Right cardiac atrium (tissue), 5 donors: ENCODE results near the gene CCRL2. TPM values are rescaled to one million over a fixed set of nuclear protein-coding genes. Genes with fewer than 3 reads are reported as not detected.

Experiments
- ATAC-seq, 2 donors: fragments of 200-7000 bp; cut with Tn5 transposase; one replicate each; pipeline versions ENCODE4 v1.8.0 to v1.9.1; 2020; ENCODE audit warnings: moderate library complexity in 2 of 2, mild to moderate bottlenecking in 1 of 2
- DNase-seq, 3 donors: peaks; one replicate each; pipeline ENCODE4 v3.0.0-alpha.2; 2020
- H3K27ac ChIP-seq: one replicate; pipeline ENCODE4 v1.5.1; 2013; ENCODE audit warnings: mild to moderate bottlenecking, low read length, control low read depth, moderate library complexity
- H3K27me3 ChIP-seq: one replicate; pipeline ENCODE4 v1.6.1; 2013; ENCODE audit not compliant: control insufficient read depth, insufficient read depth
- H3K4me1 ChIP-seq: one replicate; pipeline ENCODE4 v1.6.1; 2013; ENCODE audit warnings: low read length; ENCODE audit not compliant: control insufficient read depth, insufficient read depth
- H3K4me3 ChIP-seq: one replicate; pipeline ENCODE4 v1.5.1; 2013; ENCODE audit warnings: low read length, control low read depth
- H3K9me3 ChIP-seq: one replicate; pipeline ENCODE4 v1.6.1; 2013; ENCODE audit warnings: low read length; ENCODE audit not compliant: control insufficient read depth
- WGBS: extraction: QIAGEN DNeasy Blood & Tissue Kit; methylation state at CpG from one replicate; pipeline ENCODE4 v1.1.7; 2013; 5-methylcytosine and 5-hydroxymethylcytosine counted together
- intact Hi-C, 4 donors: fragments of 100-400 bp; cut with DNase I; formaldehyde crosslinking; loops; one replicate each; pipeline versions ENCODE4 v1.11.0 to v1.14.0; 2022 to 2023
- polyA plus RNA-seq: library from polyadenylated mRNA; stranded (reverse); fragments of 200-250 nt; gene quantifications from one replicate; pipeline ENCODE4 v1.2.3, GENCODE V29; 2013
- total RNA-seq, 4 donors: library from RNA; stranded (reverse); fragmentation: NEBNext Ultra II Directional; extraction: Animal tissue kit (Norgen Biotek cat#: 25700); gene quantifications; one replicate each; pipeline ENCODE4 v1.2.1, GENCODE V29; 2021
- donor health status: healthy with polysubstance abuse.
- donor health status: DM: no; HTN: yes; CAD: no.
- donor health status: DM: no; HTN: no; CAD: no.
- donor health status: DM: no; HTN: yes; CAD: no; lungs with severe emphysema.
- donor health status: DM: yes; HTN: yes; CAD: no.

CCRL2 gene
- total and polyA plus RNA-seq, 5 donors: 1.4 to 3.1 (median 2.3) TPM

DNA sequence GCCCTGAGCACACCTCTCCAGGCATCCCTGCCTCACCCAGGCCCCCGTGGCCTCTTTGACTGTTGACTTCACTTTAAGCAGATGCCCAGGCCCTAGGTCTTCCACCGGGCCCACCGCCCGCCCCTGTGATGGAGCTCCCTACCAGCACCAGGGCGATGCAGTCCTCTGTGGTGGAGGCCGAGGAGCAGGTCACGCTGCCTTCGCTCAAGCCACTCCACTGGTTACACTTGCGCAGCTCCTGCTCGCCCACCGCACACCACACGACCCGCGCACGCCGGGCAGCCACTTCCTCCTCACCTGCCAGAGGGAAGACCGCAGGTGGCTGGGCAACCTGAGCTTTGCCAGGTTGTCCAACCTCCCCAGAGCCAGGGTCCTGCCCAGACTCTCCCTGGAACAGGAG lies 41.7 kb downstream of the CCRL2 start:
- no peaks in the 10 kb centered on the region for H3K27me3 ChIP-seq
- WGBS: 96% methylated on average over 17 of the region's 17 CpGs
- intact Hi-C loops: no loop called here
- no peak overlapping the region for H3K4me3 ChIP-seq
- no peak overlapping the region for H3K27ac ChIP-seq
- peaks cover 3% of the 10 kb centered on the region for H3K4me1 ChIP-seq
- ATAC-seq (peak in 1 of 2 donors; percentile 15), DNase-seq (no peak)
- H3K9me3 ChIP-seq: no peaks in the 10 kb centered on the region

DNA sequence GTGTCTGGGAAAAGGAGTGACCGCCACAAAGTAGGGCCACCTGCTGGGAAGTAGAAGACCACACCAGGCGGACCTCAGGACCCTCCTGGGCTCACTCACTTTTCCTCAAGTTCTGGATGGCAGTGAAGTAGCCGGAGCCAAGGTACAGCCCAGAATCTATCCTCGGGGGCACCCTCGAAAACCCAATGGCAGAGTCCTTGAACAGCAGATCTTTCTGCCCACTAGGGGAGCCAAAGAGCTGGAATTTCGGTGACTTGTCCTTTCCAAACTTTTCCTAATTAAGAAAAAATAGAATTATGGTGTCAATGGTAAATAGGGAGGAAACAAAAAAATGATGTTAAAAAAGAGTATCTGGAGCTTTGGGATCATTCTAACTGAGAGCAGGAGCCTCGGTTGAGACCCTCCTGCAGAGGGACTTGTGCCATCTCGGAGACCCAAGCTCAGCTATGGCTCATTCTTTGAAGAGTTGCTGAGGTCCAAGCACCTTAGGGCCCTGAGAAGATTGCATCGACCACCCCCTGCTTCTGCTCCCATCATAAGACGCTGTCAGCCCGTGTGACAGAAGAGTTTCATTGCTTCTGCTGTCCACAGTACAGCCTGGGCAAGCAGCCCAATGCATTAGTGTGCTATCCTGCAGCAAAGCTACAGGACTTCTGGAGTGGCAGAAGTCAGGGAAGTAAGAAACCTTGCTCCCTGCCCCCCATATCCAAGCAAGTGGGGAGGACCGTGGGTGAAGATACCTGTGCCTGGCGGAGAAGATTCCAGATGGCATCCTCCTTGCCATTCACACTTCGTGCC lies 42.9 kb downstream of the CCRL2 start:
- ATAC-seq: no peak

DNA sequence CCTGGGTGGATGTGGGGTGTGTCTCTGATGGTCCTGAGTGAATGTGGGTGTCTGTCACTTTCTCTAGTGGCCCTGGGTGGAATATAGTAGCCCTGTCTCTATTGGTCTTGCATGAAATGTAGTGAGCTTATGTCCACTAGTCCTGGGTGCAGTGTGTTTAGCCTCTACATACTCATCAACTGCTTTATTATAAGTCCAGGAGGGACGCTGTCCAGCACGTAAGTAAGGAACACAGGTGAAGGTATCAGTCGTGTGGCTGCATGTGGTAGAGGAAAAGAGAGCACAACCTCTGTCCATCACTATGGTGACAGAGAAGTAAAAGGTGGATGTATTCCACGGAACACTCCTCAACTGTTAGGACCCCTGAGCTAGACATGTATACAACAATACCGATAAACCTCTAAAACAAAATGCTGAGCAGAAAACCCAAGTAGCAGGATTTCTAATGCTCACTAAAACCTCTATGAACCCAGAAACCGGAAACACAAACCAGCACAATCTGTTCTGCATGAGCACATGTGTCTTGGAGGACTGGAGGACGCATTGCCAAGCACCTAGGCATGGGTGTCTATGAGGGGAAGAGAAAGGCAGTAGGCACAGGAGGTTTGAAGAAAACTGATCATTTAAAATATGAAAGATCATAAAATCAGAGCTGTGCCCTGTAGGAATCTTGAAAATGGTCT lies 46.6 kb downstream of the CCRL2 start:
- H3K27me3 ChIP-seq: no peaks in the 10 kb centered on the region
- H3K9me3 ChIP-seq: no peaks in the 10 kb centered on the region
- H3K27ac ChIP-seq: no peak overlapping the region
- no peaks in the 10 kb centered on the region for H3K4me1 ChIP-seq
- no peak for ATAC-seq
- no peak overlapping the region for H3K4me3 ChIP-seq
- intact Hi-C loops: no loop called here
- WGBS: 75% methylated on average over 7 of the region's 7 CpGs
- no peak for DNase-seq

More for the DNA sequence above, 42.9 kb downstream of the CCRL2 start:
- no peak for DNase-seq
- H3K4me1 ChIP-seq: peaks cover 3% of the 10 kb centered on the region
- H3K4me3 ChIP-seq: no peak overlapping the region
- H3K27me3 ChIP-seq: no peaks in the 10 kb centered on the region
- no peak overlapping the region for H3K27ac ChIP-seq
- H3K9me3 ChIP-seq: no peaks in the 10 kb centered on the region
- WGBS: 62% methylated on average over 14 of the region's 14 CpGs
- intact Hi-C loops: no loop called here

DNA sequence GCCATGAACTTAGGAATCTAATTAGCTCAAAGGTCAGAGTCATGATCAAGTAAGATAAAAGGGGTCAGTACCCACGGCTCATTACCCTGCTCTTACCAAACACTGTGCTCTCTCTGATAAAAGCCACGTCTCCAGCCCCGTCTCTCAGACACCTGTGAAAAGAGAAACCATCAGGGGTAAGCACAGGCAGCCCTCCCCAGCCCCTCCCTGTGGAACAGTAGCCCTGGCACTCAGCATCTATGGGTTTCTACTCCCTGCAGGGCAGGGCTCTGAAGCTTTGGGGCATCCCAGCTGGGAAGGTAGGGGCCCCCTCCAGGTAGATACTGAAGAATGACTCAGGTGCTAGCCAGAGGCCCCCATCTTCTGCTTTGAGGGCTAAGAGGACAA lies 47.1 kb downstream of the CCRL2 start:
- intact Hi-C loops: no loop called here
- Histone ChIP-seq H3K27ac (no peak overlapping the region), H3K27me3 (no peaks in the 10 kb centered on the region), H3K9me3 (no peaks in the 10 kb centered on the region), H3K4me3 (no peak overlapping the region), H3K4me1 (no peaks in the 10 kb centered on the region)
- DNase-seq: no peak
- no peak for ATAC-seq
- WGBS: 52% methylated on average over 3 of the region's 3 CpGs

DNA sequence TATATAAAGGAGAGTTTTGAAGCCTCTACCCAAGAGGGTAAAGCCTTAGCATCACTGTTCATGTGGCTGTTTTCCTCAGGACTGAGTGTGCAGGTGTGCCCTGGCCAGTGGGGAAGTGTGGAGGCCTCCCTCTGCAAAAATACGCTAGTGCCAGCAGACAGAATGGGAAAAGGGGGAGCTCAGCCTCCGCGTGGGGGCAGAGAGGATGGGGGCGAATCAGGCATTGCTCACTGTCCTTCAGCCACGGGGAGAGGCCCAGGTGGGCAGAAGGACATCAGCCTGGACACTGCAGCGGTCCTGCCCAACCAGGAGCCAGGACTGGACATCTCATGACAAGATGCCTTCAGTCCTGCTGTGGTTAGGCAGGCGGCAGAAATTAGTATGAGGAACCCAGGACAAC lies 47.5 kb downstream of the CCRL2 start:
- ATAC-seq: no peak
- intact Hi-C loops: no loop called here
- Histone ChIP-seq H3K27me3 (no peaks in the 10 kb centered on the region), H3K27ac (no peak overlapping the region), H3K9me3 (no peaks in the 10 kb centered on the region), H3K4me3 (no peak overlapping the region), H3K4me1 (no peaks in the 10 kb centered on the region)
- 83% methylated on average over 7 of the region's 7 CpGs for WGBS
- no peak for DNase-seq

DNA sequence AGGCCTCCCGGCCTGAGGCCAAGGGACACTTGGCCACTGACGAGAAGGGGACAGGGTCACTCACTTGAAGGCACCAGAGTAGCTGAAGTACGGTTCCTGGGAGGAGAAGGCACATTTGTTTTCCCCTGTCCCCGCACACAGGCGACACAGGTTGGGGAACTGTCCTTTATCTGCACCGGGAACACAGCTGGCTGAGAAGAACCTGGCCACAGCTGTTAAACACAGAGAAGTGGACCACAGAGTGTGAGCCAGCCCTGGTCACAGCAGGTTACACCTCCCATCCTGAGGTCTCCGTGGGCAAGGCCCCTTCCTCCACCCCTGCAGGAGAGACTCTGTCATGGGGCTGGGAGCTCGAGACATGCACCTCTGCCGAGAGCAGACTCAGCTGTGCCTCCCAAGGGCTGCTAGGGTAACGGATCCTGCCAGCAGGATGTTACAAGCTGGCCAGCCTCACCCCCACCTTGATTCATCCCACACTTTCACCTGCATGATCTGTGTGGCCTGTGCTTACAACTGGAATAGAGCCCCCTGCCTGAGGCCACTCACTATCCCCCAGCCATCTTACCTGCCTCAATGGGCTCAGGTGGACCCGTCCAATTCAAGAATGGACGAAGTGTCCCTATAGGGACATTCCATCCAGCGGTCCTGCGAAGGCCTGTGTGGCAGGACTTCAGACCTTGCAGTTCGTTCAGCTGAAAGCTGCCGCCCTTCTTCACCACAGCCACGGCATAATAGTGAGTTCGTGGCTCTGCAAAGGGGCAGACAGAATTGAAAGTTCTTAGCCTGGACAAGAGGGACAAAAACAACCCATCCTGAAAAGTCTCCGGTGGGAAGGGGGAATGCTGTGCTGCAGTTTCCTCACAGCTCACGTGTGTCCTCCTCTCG lies 48.4 kb downstream of the CCRL2 start:
- intact Hi-C loops: no loop called here
- H3K4me1 ChIP-seq: no peaks in the 10 kb centered on the region
- no peak overlapping the region for H3K4me3 ChIP-seq
- no peak for ATAC-seq
- H3K9me3 ChIP-seq: no peaks in the 10 kb centered on the region
- DNase-seq: no peak
- H3K27ac ChIP-seq: no peak overlapping the region
- H3K27me3 ChIP-seq: no peaks in the 10 kb centered on the region
- WGBS: 84% methylated on average over 21 of the region's 21 CpGs

DNA sequence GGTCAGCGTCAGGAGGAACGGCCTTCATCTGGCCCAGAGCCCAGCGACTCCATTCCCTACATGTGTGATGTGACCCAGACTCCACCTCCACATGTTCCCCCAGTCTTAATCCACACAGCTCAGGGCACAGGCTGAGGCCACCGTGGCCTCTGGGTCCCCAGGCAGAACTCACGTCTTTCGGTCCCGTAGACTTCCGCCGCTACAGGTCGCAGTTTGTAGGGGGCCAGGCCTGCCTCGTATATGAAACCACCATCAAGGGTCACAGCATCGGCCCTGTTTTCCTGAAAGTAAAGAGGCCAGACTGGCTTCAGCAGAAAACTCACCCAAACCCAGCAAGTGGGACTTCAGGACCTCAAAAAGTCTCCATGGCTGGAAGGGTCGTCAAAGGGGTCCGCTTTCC lies 49.1 kb downstream of the CCRL2 start:
- ATAC-seq (no peak), DNase-seq (no peak)
- intact Hi-C loops: no loop called here
- H3K27ac ChIP-seq: no peak overlapping the region
- no peak overlapping the region for H3K4me3 ChIP-seq
- H3K27me3 ChIP-seq: no peaks in the 10 kb centered on the region
- WGBS: 92% methylated on average over 14 of the region's 14 CpGs
- no peaks in the 10 kb centered on the region for H3K4me1 ChIP-seq
- H3K9me3 ChIP-seq: no peaks in the 10 kb centered on the region

Other genes starting within 250 kb of the CCRL2 start
- gene CCR1, start 198.9 kb upstream of the CCRL2 start, total RNA-seq: 10 to 100 TPM in 1 of 4 donors, 1 to 10 TPM in 3; 4.2 to 10.7 (median 6.1) TPM
- 1.3 TPM for gene CCR1, start 198.9 kb upstream of the CCRL2 start, polyA plus RNA-seq
- not detected for gene CCR3, start 164.8 kb upstream of the CCRL2 start, total RNA-seq
- gene CCR3, start 164.8 kb upstream of the CCRL2 start, polyA plus RNA-seq: not detected
- 1 to 10 TPM in 3 of 4 donors, under 1 TPM in 1; 0.42 to 2.5 (median 1.7) TPM for gene CCR2, start 53.1 kb upstream of the CCRL2 start, total RNA-seq
- 0.43 TPM for gene CCR2, start 53.1 kb upstream of the CCRL2 start, polyA plus RNA-seq
- 1 to 10 TPM in 2 of 4 donors, under 1 TPM in 2; 0.68 to 1.7 (median 0.99) TPM for gene CCR5, start 36.3 kb upstream of the CCRL2 start, total RNA-seq
- 0.27 TPM for gene CCR5, start 36.3 kb upstream of the CCRL2 start, polyA plus RNA-seq
- gene LTF, start 57.6 kb downstream of the CCRL2 start, total RNA-seq: 1 to 10 TPM in 3 of 4 donors, under 1 TPM in 1; 0.71 to 5.5 (median 2.2) TPM
- gene LTF, start 57.6 kb downstream of the CCRL2 start, polyA plus RNA-seq: 1.00 TPM
- not detected for gene RTP3, start 90.7 kb downstream of the CCRL2 start, total RNA-seq
- gene RTP3, start 90.7 kb downstream of the CCRL2 start, polyA plus RNA-seq: not detected
- 10 to 100 TPM in 3 of 4 donors, 1 to 10 TPM in 1; 8.9 to 26.0 (median 15.0) TPM for gene LRRC2, start 159.0 kb downstream of the CCRL2 start, total RNA-seq
- gene LRRC2, start 159.0 kb downstream of the CCRL2 start, polyA plus RNA-seq: 9.9 TPM
- not detected for gene FAM240A, start 205.3 kb downstream of the CCRL2 start, total RNA-seq
- not detected for gene FAM240A, start 205.3 kb downstream of the CCRL2 start, polyA plus RNA-seq